H1 (cell line): ENCODE results near the gene TMEM221.

ENCODE experiments used
- POLR2AphosphoS5 ChIP-seq: IDR thresholded peaks from 2 replicates; pipeline ENCODE4 v1.6.1; 2011; ENCODE audit warnings: low read depth, low read length
- SIRT6 ChIP-seq: IDR thresholded peaks from one replicate; pipeline ENCODE4 v1.7.1; 2012; ENCODE audit warnings: low read length, inconsistent platforms
- TF ChIP-seq, protein P1 (sequence below), 3 experiments: IDR thresholded peaks; 1 replicate in 2 of 3; 2 replicates in 1 of 3; pipeline versions ENCODE4 v1.5.1 to v1.6.1; 2011; ENCODE audit warnings: low read length in 3 of 3, mild to moderate bottlenecking in 3 of 3, inconsistent platforms in 2 of 3, low read depth in 1 of 3, moderate library complexity in 1 of 3; ENCODE audit not compliant: insufficient read depth in 1 of 3; ENCODE audit errors: control extremely low read depth in 1 of 3

- TF ChIP-seq SIRT6 (no peak), POLR2AphosphoS5 (no peak)
- TF ChIP-seq, protein P1, sequence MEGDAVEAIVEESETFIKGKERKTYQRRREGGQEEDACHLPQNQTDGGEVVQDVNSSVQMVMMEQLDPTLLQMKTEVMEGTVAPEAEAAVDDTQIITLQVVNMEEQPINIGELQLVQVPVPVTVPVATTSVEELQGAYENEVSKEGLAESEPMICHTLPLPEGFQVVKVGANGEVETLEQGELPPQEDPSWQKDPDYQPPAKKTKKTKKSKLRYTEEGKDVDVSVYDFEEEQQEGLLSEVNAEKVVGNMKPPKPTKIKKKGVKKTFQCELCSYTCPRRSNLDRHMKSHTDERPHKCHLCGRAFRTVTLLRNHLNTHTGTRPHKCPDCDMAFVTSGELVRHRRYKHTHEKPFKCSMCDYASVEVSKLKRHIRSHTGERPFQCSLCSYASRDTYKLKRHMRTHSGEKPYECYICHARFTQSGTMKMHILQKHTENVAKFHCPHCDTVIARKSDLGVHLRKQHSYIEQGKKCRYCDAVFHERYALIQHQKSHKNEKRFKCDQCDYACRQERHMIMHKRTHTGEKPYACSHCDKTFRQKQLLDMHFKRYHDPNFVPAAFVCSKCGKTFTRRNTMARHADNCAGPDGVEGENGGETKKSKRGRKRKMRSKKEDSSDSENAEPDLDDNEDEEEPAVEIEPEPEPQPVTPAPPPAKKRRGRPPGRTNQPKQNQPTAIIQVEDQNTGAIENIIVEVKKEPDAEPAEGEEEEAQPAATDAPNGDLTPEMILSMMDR (IDR thresholded peaks at IDR 0.05; ENCODE audit: control extremely low read depth in 1 of 3, insufficient read depth in 1 of 3, low read depth in 1 of 3, low read length in 3 of 3) = no peak
Measured at GRCh38 chr19:17495639-17496296, 47.3 kb upstream of the TMEM221 start.
